Esophagus squamous epithelium (tissue), 5 donors: ENCODE results near the gene PRSS57. TPM values are rescaled to one million over a fixed set of nuclear protein-coding genes. Genes with fewer than 3 reads are reported as not detected.

Source experiments
- DNase-seq: peaks from one replicate; lab custom pipeline; 2025; lab: John Stamatoyannopoulos, UW
- H3K27ac ChIP-seq, 4 donors: fragments of 200-600 bp; sonication (generic); one replicate each; pipeline ENCODE4 v1.5.1; 2016 to 2019; ENCODE audit warnings: mild to moderate bottlenecking in 1 of 4
- H3K27me3 ChIP-seq, 4 donors: fragments of 200-600 bp; sonication (generic); 1 replicate in 3 of 4; 2 replicates in 1 of 4; pipeline versions ENCODE4 v1.5.1 to v1.6.0; 2017 to 2021; ENCODE audit warnings: antibody characterized with exemption in 1 of 4
- H3K36me3 ChIP-seq, 3 donors: fragments of 200-600 bp; sonication (generic); one replicate each; pipeline ENCODE4 v1.5.1; 2016 to 2019
- H3K4me1 ChIP-seq, 3 donors: fragments of 200-600 bp; sonication (generic); one replicate each; pipeline ENCODE4 v1.5.1; 2017 to 2019
- H3K4me3 ChIP-seq, 4 donors: fragments of 200-600 bp; sonication (generic); 1 replicate in 3 of 4; 2 replicates in 1 of 4; pipeline ENCODE4 v1.5.1; 2016 to 2019; ENCODE audit warnings: mild to moderate bottlenecking in 2 of 4, moderate library complexity in 1 of 4
- H3K9me3 ChIP-seq, 3 donors: fragments of 200-600 bp; sonication (generic); one replicate each; pipeline ENCODE4 v1.5.1; 2016 to 2019
- POLR2A ChIP-seq, 4 donors: fragments of 450-650 bp; IDR thresholded peaks; one replicate each; pipeline ENCODE4 v1.6.1; 2017; ENCODE audit warnings: antibody characterized with exemption in 4 of 4, mild to moderate bottlenecking in 4 of 4, moderate library complexity in 3 of 4
- WGBS, 2 donors: methylation state at CpG; one replicate each; pipeline ENCODE4 v1.1.5; 2018; 5-methylcytosine and 5-hydroxymethylcytosine counted together
- intact Hi-C: fragments of 100-400 bp; cut with DNase I; formaldehyde crosslinking; loops from one replicate; pipeline ENCODE4 v1.15.0; 2022
- total RNA-seq, 4 donors: library from RNA; depleted of rRNA; stranded (reverse); fragments of >200 nt; gene quantifications; one replicate each; pipeline ENCODE4 v1.1.0, GENCODE V29; 2016
- TF ChIP-seq, protein P1 (sequence below), 6 experiments: fragments of 450-650 bp in 4 of 6; fragments of 200-600 bp in 2 of 6; sonication (generic) in 2 of 6; IDR thresholded peaks; one replicate each; pipeline ENCODE4 v1.5.1; 2016 to 2019; ENCODE audit warnings: antibody characterized with exemption in 6 of 6, mild to moderate bottlenecking in 4 of 6, moderate library complexity in 4 of 6
- donor health status: DM: yes; HTN: yes; CAD: no.

The PRSS57 gene
- total RNA-seq, 4 donors from 2014 or later, result not detected

DNA sequence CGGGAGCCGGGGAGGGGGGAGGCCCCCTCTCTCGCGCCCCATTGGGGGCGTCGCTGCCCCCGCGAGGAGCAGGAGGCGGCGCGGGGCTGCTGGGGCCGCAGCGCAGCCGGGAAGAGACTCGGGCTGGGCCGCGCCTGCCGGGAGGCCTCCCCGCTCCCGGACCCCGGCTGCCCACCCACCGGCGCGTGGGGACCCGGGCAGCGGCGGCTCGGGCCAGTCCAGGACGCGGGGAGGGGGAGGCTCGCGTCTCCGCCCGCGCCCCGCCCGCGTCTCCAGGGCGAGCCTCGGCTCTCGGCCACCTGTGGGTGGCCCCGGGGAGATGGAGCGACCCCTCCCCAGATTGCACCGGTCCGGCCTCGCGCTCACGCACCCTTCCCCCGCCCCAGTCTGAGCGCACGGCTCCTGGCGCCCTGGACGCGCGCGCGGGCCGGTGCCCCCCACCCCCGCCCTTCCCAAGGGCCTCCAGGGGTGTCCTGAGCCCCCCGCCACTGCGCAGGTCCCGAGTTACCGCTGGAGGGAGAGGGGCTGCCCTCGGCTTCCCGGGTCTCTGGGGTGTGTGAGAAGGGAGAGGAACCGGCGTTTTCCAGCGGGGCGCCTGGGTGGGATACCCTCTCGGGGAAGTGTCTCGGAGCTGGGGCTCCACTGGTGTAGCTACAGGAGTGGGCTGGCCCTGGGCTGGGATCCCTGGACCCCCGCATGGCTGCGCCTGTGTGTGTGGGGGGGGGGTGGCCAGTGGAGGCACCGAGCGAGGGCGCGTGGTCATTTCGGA is 14.1 kb upstream of the PRSS57 start:
- intact Hi-C loops, result no loop called here

DNA sequence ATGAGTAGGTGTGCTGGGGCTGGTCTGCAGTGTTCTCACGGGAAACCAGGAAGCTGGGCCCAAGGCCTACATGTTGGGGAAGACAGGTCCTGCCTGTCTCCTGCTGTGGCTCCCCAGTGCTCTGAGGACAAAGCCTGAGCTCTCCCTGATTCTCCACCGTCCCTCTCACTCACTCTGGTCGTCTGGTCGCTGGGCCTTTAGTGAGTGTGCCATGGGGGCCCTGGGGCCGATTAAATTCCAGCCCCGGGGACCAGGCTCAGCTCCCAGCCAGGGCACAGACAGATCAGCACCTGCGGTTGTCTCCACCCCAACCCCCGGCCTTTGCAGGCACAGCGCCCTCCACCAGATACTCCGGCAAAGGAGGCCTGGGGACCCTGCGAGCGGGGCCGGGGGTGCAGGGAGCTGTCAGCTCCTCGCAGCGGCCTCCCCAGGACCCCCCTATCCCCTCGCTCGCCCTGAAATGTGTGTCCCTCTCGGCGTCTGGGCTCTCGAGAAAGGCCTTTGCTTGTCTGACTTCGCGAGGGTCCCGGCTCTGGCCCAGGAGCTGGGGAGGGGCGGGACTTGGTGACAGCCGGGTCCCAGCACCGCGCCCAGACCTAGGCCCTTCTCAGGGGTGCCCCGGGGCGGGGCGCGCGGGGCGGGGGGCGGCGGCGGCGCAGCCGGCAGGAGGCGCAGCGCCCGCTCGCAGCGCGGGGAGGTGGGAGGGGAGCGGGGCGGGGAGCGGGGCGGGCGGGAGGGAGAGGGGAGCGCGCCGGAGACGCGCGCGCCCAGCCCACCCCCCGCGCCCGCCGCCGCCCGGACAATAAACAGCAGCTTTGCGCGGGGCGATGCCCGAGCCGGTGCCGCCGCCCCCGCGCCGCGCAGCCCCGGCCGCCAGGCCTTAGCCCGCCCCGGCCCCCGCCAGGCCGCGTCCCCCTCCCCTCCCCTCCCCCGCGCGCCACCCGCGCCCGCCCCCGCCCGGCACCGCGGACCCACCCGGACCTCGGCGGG is 13.2 kb upstream of the PRSS57 start, which contains the start of gene PALM:
Gene PALM, plus strand, starts transcription at position 782 of the 990 bp plus-strand sequence. CDS start 212 bp downstream, outside the sequence.
- H3K4me3 ChIP-seq, result peak within 1 kb of the TSS; percentile 43 to 89 (median 62)
- WGBS, 2 donors, result 20% methylated on average over 1 to 8 of the region's 93 CpGs
- intact Hi-C loops, result no loop called here
- no peaks in the 10 kb centered on the region for H3K36me3 ChIP-seq
- H3K27ac ChIP-seq, result peak within 1 kb of the TSS; percentile 57 to 92 (median 82)
- no peak for DNase-seq
- H3K27me3 ChIP-seq, result peaks cover 0 to 45% (median 0%) of the 10 kb centered on the region in 4 donors
- TF ChIP-seq, protein P1, sequence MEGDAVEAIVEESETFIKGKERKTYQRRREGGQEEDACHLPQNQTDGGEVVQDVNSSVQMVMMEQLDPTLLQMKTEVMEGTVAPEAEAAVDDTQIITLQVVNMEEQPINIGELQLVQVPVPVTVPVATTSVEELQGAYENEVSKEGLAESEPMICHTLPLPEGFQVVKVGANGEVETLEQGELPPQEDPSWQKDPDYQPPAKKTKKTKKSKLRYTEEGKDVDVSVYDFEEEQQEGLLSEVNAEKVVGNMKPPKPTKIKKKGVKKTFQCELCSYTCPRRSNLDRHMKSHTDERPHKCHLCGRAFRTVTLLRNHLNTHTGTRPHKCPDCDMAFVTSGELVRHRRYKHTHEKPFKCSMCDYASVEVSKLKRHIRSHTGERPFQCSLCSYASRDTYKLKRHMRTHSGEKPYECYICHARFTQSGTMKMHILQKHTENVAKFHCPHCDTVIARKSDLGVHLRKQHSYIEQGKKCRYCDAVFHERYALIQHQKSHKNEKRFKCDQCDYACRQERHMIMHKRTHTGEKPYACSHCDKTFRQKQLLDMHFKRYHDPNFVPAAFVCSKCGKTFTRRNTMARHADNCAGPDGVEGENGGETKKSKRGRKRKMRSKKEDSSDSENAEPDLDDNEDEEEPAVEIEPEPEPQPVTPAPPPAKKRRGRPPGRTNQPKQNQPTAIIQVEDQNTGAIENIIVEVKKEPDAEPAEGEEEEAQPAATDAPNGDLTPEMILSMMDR (IDR thresholded peaks at IDR 0.05), result no peak
- no peak for TF ChIP-seq POLR2A (IDR thresholded peaks at IDR 0.05)
- H3K9me3 ChIP-seq, result no peaks in the 10 kb centered on the region
- H3K4me1 ChIP-seq, result peaks cover 16 to 52% (median 26%) of the 10 kb centered on the region in 3 donors

More for the DNA sequence above, 14.1 kb upstream of the PRSS57 start:
- TF ChIP-seq POLR2A (IDR thresholded peaks at IDR 0.05), result no peak
- TF ChIP-seq, protein P1 (IDR thresholded peaks at IDR 0.05), result no peak
- no peaks in the 10 kb centered on the region for H3K36me3 ChIP-seq
- no CpG with 5 or more reads among the region's 78 CpGs for WGBS, 2 donors
- H3K4me1 ChIP-seq, result peaks cover 16 to 43% (median 22%) of the 10 kb centered on the region in 3 donors
- H3K27me3 ChIP-seq, result peaks cover 0 to 37% (median 0%) of the 10 kb centered on the region in 4 donors
- peak overlapping the region; percentile 57 to 92 (median 82) for H3K27ac ChIP-seq
- no peaks in the 10 kb centered on the region for H3K9me3 ChIP-seq
- peak overlapping the region; percentile 43 to 89 (median 62) for H3K4me3 ChIP-seq
- no peak for DNase-seq

DNA sequence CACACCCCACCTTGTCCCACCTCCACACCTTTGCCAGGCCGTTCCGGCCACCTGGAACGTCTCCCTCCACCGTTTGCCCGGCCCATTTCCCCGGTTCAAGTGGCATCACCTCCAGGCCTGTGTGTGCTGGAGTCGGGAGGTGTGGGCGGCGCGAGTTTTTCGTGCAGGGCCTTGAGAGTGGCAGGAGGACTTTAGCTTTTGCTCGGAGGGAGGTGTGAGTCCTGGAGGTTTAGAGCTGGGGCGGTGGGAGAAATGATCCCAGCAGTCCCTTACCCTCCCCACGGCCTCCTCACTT is 9.1 kb upstream of the PRSS57 start:
- Histone ChIP-seq H3K36me3 (no peaks in the 10 kb centered on the region), H3K4me3 (peak overlapping the region in 2 of 4 donors; percentile 26 to 54), H3K27me3 (peaks cover 0 to 47% (median 0%) of the 10 kb centered on the region in 4 donors), H3K9me3 (no peaks in the 10 kb centered on the region), H3K27ac (no peak overlapping the region), H3K4me1 (peaks cover 4 to 35% (median 19%) of the 10 kb centered on the region in 3 donors)
- intact Hi-C loops, result no loop called here
- TF ChIP-seq, protein P1 (IDR thresholded peaks at IDR 0.05), result no peak
- no peak for TF ChIP-seq POLR2A (IDR thresholded peaks at IDR 0.05)
- no peak for DNase-seq
- WGBS, 2 donors, result 24 to 30% methylated on average over 13 to 14 of the region's 14 CpGs

DNA sequence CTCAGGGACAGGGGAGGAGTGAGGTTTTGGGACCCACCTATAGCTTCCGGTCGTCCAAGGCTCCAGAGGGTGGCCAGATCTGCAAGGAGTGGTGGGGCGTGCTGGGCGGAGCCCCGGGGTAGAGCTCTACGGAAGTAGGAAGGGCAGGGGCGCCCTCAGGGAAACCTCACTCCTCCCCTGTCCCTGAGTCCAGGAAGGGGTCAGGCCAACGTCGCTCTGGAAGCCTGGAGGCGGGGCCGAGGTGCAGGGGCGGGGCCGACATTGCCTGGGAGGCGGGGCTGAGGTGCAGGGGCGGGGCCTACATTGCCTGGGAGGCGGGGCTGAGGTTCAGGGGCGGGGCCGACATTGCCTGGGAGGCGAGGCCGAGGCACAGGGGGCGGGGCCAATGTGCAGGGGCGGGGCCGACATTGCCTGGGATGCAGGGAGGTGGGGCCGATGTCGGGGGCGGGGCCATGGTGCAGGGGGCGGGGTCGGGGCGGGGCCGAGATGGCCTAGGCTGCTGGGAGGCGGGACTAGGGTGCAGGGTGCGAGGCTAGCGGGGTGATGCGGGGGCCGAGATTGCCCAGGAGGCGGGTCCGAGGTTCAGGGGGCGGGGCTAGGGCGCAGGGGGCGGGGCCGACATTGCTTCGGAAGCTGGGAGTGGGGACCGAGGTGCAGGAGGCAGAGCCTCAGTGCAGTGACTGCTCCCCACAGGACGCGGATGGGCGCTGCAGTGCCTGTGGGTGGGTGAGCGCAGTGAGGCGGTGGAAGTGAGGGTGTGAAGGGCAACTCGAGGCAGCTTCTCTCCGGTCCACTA is 8.6 kb upstream of the PRSS57 start:
- no peak for DNase-seq
- TF ChIP-seq, protein P1 (IDR thresholded peaks at IDR 0.05), result no peak
- peak in 1 of 4 donors; percentile 12 for TF ChIP-seq POLR2A (IDR thresholded peaks at IDR 0.05)
- 18 to 22% methylated on average over 12 to 14 of the region's 50 CpGs for WGBS, 2 donors
- Histone ChIP-seq H3K4me1 (peaks cover 0 to 30% (median 19%) of the 10 kb centered on the region in 3 donors), H3K4me3 (peak overlapping the region in 3 of 4 donors; percentile 10 to 54 (median 26)), H3K27ac (no peak overlapping the region), H3K36me3 (no peaks in the 10 kb centered on the region), H3K27me3 (peaks cover 0 to 45% (median 0%) of the 10 kb centered on the region in 4 donors), H3K9me3 (no peaks in the 10 kb centered on the region)
- intact Hi-C loops, result no loop called here
